Measurements from ENCODE around the gene SUN2.

DNA sequence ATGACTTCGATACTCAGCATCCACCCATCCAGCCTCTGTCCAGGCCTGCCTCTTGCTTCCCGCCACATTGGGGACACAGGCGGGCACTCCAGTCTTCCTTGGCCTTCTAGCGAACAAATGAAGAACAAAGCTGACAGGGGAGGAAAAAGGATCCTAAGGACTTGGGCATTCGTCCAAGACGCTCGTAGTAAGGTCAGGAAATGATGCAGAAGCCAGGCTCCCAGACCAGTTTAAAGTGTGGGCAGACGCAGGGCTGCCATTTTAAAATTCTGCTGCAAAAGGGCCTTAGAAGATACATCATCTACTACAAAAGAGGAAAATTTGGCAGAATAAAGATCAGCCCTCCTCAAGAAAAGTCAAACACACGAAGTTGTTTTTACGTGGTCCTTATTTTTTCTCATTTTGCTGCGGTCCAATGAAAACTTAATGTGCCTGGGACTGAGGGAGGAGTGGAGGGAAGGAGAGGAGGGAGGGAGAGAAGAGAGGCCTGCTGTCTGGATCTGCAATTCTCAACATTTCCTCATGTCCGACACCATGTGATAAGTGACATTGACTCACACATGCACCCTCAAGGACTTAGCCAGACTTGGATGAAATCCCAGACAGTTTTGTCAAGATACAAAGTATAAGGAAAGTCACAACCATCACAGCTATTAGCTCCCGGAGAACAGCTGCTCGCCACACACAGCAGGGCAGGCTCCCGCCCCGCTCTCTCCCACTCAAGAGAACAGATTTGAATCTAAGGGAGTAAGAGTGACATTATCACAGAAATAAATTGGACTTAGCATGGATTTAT lies 32.4 kb upstream of the SUN2 start:
- TF ChIP-seq POLR2A (IDR thresholded peaks at IDR 0.05; ENCODE audit: low read depth, low read length) = no peak
- TF ChIP-seq, protein P1, sequence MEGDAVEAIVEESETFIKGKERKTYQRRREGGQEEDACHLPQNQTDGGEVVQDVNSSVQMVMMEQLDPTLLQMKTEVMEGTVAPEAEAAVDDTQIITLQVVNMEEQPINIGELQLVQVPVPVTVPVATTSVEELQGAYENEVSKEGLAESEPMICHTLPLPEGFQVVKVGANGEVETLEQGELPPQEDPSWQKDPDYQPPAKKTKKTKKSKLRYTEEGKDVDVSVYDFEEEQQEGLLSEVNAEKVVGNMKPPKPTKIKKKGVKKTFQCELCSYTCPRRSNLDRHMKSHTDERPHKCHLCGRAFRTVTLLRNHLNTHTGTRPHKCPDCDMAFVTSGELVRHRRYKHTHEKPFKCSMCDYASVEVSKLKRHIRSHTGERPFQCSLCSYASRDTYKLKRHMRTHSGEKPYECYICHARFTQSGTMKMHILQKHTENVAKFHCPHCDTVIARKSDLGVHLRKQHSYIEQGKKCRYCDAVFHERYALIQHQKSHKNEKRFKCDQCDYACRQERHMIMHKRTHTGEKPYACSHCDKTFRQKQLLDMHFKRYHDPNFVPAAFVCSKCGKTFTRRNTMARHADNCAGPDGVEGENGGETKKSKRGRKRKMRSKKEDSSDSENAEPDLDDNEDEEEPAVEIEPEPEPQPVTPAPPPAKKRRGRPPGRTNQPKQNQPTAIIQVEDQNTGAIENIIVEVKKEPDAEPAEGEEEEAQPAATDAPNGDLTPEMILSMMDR (IDR thresholded peaks at IDR 0.05; ENCODE audit: extremely low read depth in 1 of 2, insufficient read depth in 1 of 2, low read depth in 1 of 2, low read length in 2 of 2) = no peak
- TF ChIP-seq GATA2 (IDR thresholded peaks at IDR 0.05; ENCODE audit: insufficient read depth, insufficient read length, low read depth, low read length) = no peak
